Erythroblast (primary cell): ENCODE data around the gene CLBA1.

Source experiments
- GATA1 ChIP-seq: IDR thresholded peaks from 2 replicates; pipeline ENCODE4 v1.6.1; 2011; ENCODE audit warnings: low read depth, mild to moderate bottlenecking, control low read depth, low read length, moderate library complexity
- POLR2A ChIP-seq: IDR thresholded peaks from 2 replicates; pipeline ENCODE4 v1.6.1; 2011; ENCODE audit warnings: mild to moderate bottlenecking, low read length

GRCh38 chr14:105028251-105028927 lies 42.8 kb downstream of the CLBA1 start:
- TF ChIP-seq POLR2A (no peak), GATA1 (no peak)
